H1 (cell line): Measurements from ENCODE around the gene EEF2K. TPM values are rescaled to one million over a fixed set of nuclear protein-coding genes. Genes with fewer than 3 reads are reported as not detected.

Source experiments
- ASH2L ChIP-seq: fragments of 200-600, 300-600 bp; sonication (generic); IDR thresholded peaks from one replicate; pipeline ENCODE4 v1.7.1; 2017; ENCODE audit warnings: low read length
- ATF2 ChIP-seq: IDR thresholded peaks from 2 replicates; pipeline ENCODE4 v1.6.1; 2012; ENCODE audit warnings: low read length, inconsistent platforms
- BACH1 ChIP-seq: IDR thresholded peaks from 2 replicates; pipeline ENCODE4 v1.6.1; 2012; ENCODE audit warnings: low read length, improper control_type of control experiment
- CBX5 ChIP-seq: fragments of 300-800, 300-1000 bp; sonication (generic); IDR thresholded peaks from 2 replicates; pipeline ENCODE4 v1.7.1; 2016; ENCODE audit warnings: antibody characterized with exemption, low read length, low read depth
- CREB1 ChIP-seq: IDR thresholded peaks from 2 replicates; pipeline ENCODE4 v1.6.1; 2012; ENCODE audit warnings: inconsistent platforms
- CTCF ChIP-seq, 3 experiments: IDR thresholded peaks; 1 replicate in 2 of 3; 2 replicates in 1 of 3; pipeline versions ENCODE4 v1.5.1 to v1.6.1; 2011; ENCODE audit warnings: low read length in 3 of 3, mild to moderate bottlenecking in 3 of 3, inconsistent platforms in 2 of 3, low read depth in 1 of 3, moderate library complexity in 1 of 3; ENCODE audit not compliant: insufficient read depth in 1 of 3; ENCODE audit errors: control extremely low read depth in 1 of 3
- EP300 ChIP-seq, 2 experiments: IDR thresholded peaks; 1 replicate in 1 of 2; 2 replicates in 1 of 2; pipeline ENCODE4 v1.6.1; 2011 to 2012; ENCODE audit warnings: low read depth in 2 of 2, low read length in 2 of 2, mild to moderate bottlenecking in 2 of 2, borderline replicate concordance in 1 of 2, inconsistent platforms in 1 of 2, moderate library complexity in 1 of 2
- GTF2F1 ChIP-seq: IDR thresholded peaks from 2 replicates; pipeline ENCODE4 v1.6.1; 2012; ENCODE audit warnings: low read depth, low read length, improper control_type of control experiment, borderline replicate concordance
- JUND ChIP-seq: IDR thresholded peaks from 2 replicates; pipeline ENCODE4 v1.6.1; 2011; ENCODE audit warnings: mild to moderate bottlenecking, improper control_type of control experiment, low read length
- POU5F1 ChIP-seq: IDR thresholded peaks from 2 replicates; pipeline ENCODE4 v1.6.1; 2011; ENCODE audit warnings: low read depth, mild to moderate bottlenecking, low read length, moderate library complexity
- RAD21 ChIP-seq, 2 experiments: IDR thresholded peaks in 1 of 2; conservative IDR thresholded peaks in 1 of 2; 2 replicates each; pipeline ENCODE4 v1.6.1; 2011; ENCODE audit warnings: low read depth in 2 of 2, low read length in 2 of 2, improper control_type of control experiment in 1 of 2, inconsistent platforms in 1 of 2, mild to moderate bottlenecking in 1 of 2, moderate library complexity in 1 of 2
- SP1 ChIP-seq: IDR thresholded peaks from 2 replicates; pipeline ENCODE4 v1.6.1; 2011; ENCODE audit warnings: low read depth, low read length
- SRF ChIP-seq: IDR thresholded peaks from 2 replicates; pipeline ENCODE4 v1.6.1; 2011; ENCODE audit warnings: mild to moderate bottlenecking, low read depth, low read length, moderate library complexity
- TAF1 ChIP-seq: IDR thresholded peaks from 2 replicates; pipeline ENCODE4 v1.6.1; 2011; ENCODE audit warnings: mild to moderate bottlenecking, low read depth, low read length
- TAF7 ChIP-seq: optimal IDR thresholded peaks from 2 replicates; pipeline ENCODE3; 2011; ENCODE audit warnings: low read depth, mild to moderate bottlenecking, inconsistent platforms, low read length, moderate library complexity, borderline replicate concordance
- USF2 ChIP-seq: IDR thresholded peaks from 2 replicates; pipeline ENCODE4 v1.6.1; 2011; ENCODE audit warnings: low read length, improper control_type of control experiment
- polyA plus RNA-seq, 7 experiments: library from polyadenylated mRNA; depleted of rRNA in 3 of 7; stranded (reverse) in 5 of 7; unstranded in 2 of 7; fragments of >200 nt in 5 of 7; fragments of 200-250 nt in 2 of 7; gene quantifications; 1 replicate in 5 of 7; 2 replicates in 1 of 7; 4 replicates in 1 of 7; pipeline versions ENCODE4 v1.2.1 to v1.2.3, GENCODE V29; 2011 to 2013; ENCODE audit warnings: missing spikeins in 2 of 7, mixed read lengths in 2 of 7
- total RNA-seq: library from RNA; stranded (reverse); fragmentation: NEBNext Ultra II Directional; extraction: Animal tissue kit (Norgen Biotek cat#: 25700); gene quantifications from 2 replicates; pipeline ENCODE4 v1.2.1, GENCODE V29; 2021

Gene EEF2K
- total and polyA plus RNA-seq, 2 of the 8 experiments (the other 6 are each of a cell fraction or from before 2014, with no cell fraction given), result 14.9 to 30.2 TPM

- TF ChIP-seq ATF2, result no peak
- no peak for TF ChIP-seq TAF1
- TF ChIP-seq POU5F1, result no peak
- TF ChIP-seq USF2, result no peak
- peak; percentile 68 for TF ChIP-seq ASH2L
- no peak for TF ChIP-seq JUND
- TF ChIP-seq GTF2F1, result no peak
- no peak for TF ChIP-seq TAF7
- no peak for TF ChIP-seq CTCF (IDR thresholded peaks at IDR 0.05; ENCODE audit: control extremely low read depth in 1 of 3, insufficient read depth in 1 of 3, low read depth in 1 of 3, low read length in 3 of 3)
- TF ChIP-seq CBX5, result no peak
- peak; percentile 66; the same call in 1 of the 2 replicates for TF ChIP-seq BACH1
- peak; percentile 94 for TF ChIP-seq SP1
- TF ChIP-seq EP300 (IDR thresholded peaks at IDR 0.05; ENCODE audit: borderline replicate concordance in 1 of 2, low read depth in 2 of 2, low read length in 2 of 2), result peak in 1 of 2 experiments; percentile 55; a peak in 1 of 3 replicates
- no peak for TF ChIP-seq CREB1
- no peak for TF ChIP-seq SRF
- no peak for TF ChIP-seq RAD21 (IDR thresholded peaks at IDR 0.05 in 1 of 2, conservative IDR thresholded peaks at IDR 0.05 in 1 of 2; ENCODE audit: low read depth in 2 of 2, low read length in 2 of 2)
Observed at GRCh38 chr16:22190081-22190775, 15.8 kb upstream of the EEF2K start (continued).
